ENCODE data around the gene ALPK3. TPM values are rescaled to one million over a fixed set of nuclear protein-coding genes. Genes with fewer than 3 reads are reported as not detected.

The ALPK3 gene
- total and polyA plus RNA-seq, 4 experiments from 2014 or later: 0.01 to 0.58 (median 0.26) TPM; not detected in 1

DNA sequence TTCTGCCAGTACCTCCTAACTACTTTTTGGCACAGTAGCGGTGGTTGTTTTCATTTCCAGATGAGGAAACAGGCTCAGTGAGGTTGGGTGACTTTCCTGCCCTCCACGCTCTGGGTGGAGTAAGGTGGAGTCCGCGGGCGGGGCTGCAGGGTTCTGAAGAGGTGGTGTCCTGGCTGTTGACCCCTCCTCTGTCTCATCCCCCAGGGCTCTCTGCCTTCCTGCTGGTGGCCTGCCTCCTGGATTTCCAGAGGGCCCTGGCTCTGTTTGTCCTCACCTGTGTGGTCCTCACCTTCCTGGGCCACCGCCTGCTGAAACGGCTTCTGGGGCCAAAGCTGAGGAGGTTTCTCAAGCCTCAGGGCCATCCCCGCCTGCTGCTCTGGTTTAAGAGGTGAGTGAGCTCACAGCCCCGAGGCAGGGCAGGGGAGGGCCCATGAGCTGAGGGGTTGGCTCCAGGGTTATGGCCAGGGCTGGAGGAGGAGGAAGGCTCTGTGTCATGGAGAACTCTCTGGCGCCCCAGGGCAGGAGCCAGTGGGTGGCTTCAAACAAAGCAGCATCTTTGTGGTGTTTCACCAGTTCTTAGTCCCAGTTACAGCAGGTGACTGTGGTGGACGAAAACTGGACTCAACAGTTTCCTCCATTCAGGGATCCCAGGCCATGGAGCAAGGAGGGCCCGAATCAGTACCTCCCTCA is 77.7 kb downstream of the ALPK3 start:
- CTCF ChIA-PET (ENCODE audit: partially characterized antibody): interaction anchor here (0.9 kb wide), 1 partner anchor 258 kb away, joined by 3 read pairs; no protein-coding TSS in a partner anchor
- H3K27me3 Mint-ChIP-seq: peaks cover 15 to 18% of the 10 kb centered on the region in 2 donors
- POLR2A ChIA-PET (ENCODE audit: partially characterized antibody): no interaction called here

GRCh38 chr15:84898761-84899160 is 81.6 kb downstream of the ALPK3 start:
- Histone ChIP-seq H3K36me3 (ENCODE audit: insufficient read depth, low read length) (no peaks in the 10 kb centered on the region), H3K27me3 (ENCODE audit: insufficient read depth, low read length) (no peaks in the 10 kb centered on the region), H3K4me1 (ENCODE audit: insufficient read depth, low read length) (no peaks in the 10 kb centered on the region), H3K4me3 (ENCODE audit: low read length in 2 of 2) (no peak overlapping the region), H3K27ac (ENCODE audit: low read depth, low read length) (no peak overlapping the region), H3K9me3 (ENCODE audit: control insufficient read depth in 1 of 2, low read length in 2 of 2) (no peaks in the 10 kb centered on the region)
- POLR2A ChIA-PET (ENCODE audit: partially characterized antibody): no interaction called here
- Mint-ChIP-seq H3K36me3 (no peaks in the 10 kb centered on the region), H3K9me3 (peaks cover 0 to 11% (median 5%) of the 10 kb centered on the region in 8 donors), H3K4me1 (no peaks in the 10 kb centered on the region), H3K27ac (no peak overlapping the region), H3K4me3 (no peak overlapping the region), H3K27me3 (peaks cover 10 to 15% of the 10 kb centered on the region in 2 donors)
- intact Hi-C loops (cut with micrococcal nuclease): no loop called here
- CTCF ChIA-PET (ENCODE audit: partially characterized antibody): interaction anchor here (1.4 kb wide), 1 partner anchor 311 kb away, joined by 4 read pairs; no protein-coding TSS in a partner anchor
- DNase-seq: no peak

More for the DNA sequence above, 77.7 kb downstream of the ALPK3 start:
- Histone ChIP-seq H3K27me3 (ENCODE audit: insufficient read depth, low read length) (no peaks in the 10 kb centered on the region), H3K27ac (ENCODE audit: low read depth, low read length) (no peak overlapping the region), H3K9me3 (ENCODE audit: control insufficient read depth in 1 of 2, low read length in 2 of 2) (no peaks in the 10 kb centered on the region), H3K4me1 (ENCODE audit: insufficient read depth, low read length) (no peaks in the 10 kb centered on the region), H3K36me3 (ENCODE audit: insufficient read depth, low read length) (no peaks in the 10 kb centered on the region), H3K4me3 (ENCODE audit: low read length in 2 of 2) (no peak overlapping the region)
- Mint-ChIP-seq H3K4me3 (no peak overlapping the region), H3K36me3 (no peaks in the 10 kb centered on the region), H3K4me1 (no peaks in the 10 kb centered on the region), H3K9me3 (peaks cover 0 to 11% (median 4%) of the 10 kb centered on the region in 8 donors), H3K27ac (no peak overlapping the region)
- DNase-seq: no peak
- intact Hi-C loops (cut with micrococcal nuclease): no loop called here

DNA sequence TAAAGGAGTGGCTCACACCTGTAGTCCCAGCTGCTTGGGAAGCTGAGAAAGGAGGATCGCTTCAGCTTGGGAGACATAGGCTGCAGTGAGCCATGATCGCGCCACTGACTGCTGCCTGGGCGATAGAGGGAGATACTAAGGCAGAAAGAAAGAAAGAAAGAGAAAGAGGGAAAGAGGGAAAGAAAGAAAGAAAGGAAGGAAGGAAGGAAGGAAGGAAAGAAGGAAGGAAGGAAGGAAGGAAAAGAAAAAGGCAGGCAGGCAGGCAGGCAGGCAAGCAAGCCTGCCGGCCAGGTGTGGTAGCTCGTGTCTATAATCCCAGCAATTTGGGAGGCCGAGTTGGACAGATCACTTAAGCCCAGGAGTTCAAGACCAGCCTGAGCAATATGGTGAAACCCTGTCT is 82.6 kb downstream of the ALPK3 start:
- no peak overlapping the region for H3K27ac Mint-ChIP-seq
- Histone ChIP-seq H3K9me3 (ENCODE audit: control insufficient read depth in 1 of 2, low read length in 2 of 2) (no peaks in the 10 kb centered on the region), H3K4me1 (ENCODE audit: insufficient read depth, low read length) (no peaks in the 10 kb centered on the region), H3K4me3 (ENCODE audit: low read length in 2 of 2) (no peak overlapping the region), H3K36me3 (ENCODE audit: insufficient read depth, low read length) (no peaks in the 10 kb centered on the region), H3K27me3 (ENCODE audit: insufficient read depth, low read length) (no peaks in the 10 kb centered on the region), H3K27ac (ENCODE audit: low read depth, low read length) (no peak overlapping the region)
- no peaks in the 10 kb centered on the region for H3K36me3 Mint-ChIP-seq
- no peak for DNase-seq
- CTCF ChIA-PET (ENCODE audit: partially characterized antibody): no interaction called here
- H3K4me3 Mint-ChIP-seq: no peak overlapping the region
- peaks cover 8 to 15% of the 10 kb centered on the region in 2 donors for H3K27me3 Mint-ChIP-seq
- H3K9me3 Mint-ChIP-seq: peaks cover 0 to 11% (median 5%) of the 10 kb centered on the region in 8 donors
- H3K4me1 Mint-ChIP-seq: no peaks in the 10 kb centered on the region
- POLR2A ChIA-PET (ENCODE audit: partially characterized antibody): no interaction called here
- intact Hi-C loops (cut with micrococcal nuclease): no loop called here

GRCh38 chr15:84901540-84901939 is 84.4 kb downstream of the ALPK3 start:
- H3K36me3 ChIP-seq (ENCODE audit: insufficient read depth, low read length): no peaks in the 10 kb centered on the region
- Mint-ChIP-seq H3K4me1 (no peaks in the 10 kb centered on the region), H3K36me3 (no peaks in the 10 kb centered on the region), H3K27ac (no peak overlapping the region), H3K27me3 (peaks cover 4 to 11% of the 10 kb centered on the region in 2 donors), H3K4me3 (no peak overlapping the region), H3K9me3 (peaks cover 0 to 11% (median 5%) of the 10 kb centered on the region in 8 donors)
- no peaks in the 10 kb centered on the region for H3K9me3 ChIP-seq (ENCODE audit: control insufficient read depth in 1 of 2, low read length in 2 of 2)
- no peaks in the 10 kb centered on the region for H3K27me3 ChIP-seq (ENCODE audit: insufficient read depth, low read length)
- H3K4me1 ChIP-seq (ENCODE audit: insufficient read depth, low read length): no peaks in the 10 kb centered on the region
- H3K27ac ChIP-seq (ENCODE audit: low read depth, low read length): no peak overlapping the region
- no peak overlapping the region for H3K4me3 ChIP-seq (ENCODE audit: low read length in 2 of 2)
- no peak for DNase-seq
- ChIA-PET POLR2A (ENCODE audit: partially characterized antibody) (no interaction called here), CTCF (ENCODE audit: partially characterized antibody) (no interaction called here)
- intact Hi-C loops (cut with micrococcal nuclease): no loop called here

DNA sequence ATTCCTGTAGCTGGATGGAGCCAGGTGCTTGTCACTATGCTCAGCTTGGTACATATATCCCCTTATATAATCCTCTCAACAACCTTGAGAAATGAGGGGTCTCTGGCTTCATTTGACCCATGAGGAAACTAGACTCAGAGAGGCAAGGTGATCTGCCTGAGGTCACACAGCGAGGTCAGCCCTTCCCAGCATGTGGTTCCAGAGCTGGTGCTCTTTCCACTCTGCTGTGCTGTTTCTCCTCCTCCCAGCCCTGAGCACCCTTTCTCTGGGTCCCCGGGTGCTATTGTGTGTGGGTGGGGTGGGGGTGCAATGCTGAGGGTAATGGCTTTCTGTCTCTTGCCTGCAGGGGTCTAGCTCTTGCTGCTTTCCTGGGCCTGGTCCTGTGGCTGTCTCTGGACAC is 86.6 kb downstream of the ALPK3 start:
- H3K27me3 ChIP-seq (ENCODE audit: insufficient read depth, low read length): no peaks in the 10 kb centered on the region
- no peaks in the 10 kb centered on the region for H3K4me1 ChIP-seq (ENCODE audit: insufficient read depth, low read length)
- Mint-ChIP-seq H3K27ac (no peak overlapping the region), H3K9me3 (peaks cover 0 to 10% (median 4%) of the 10 kb centered on the region in 8 donors), H3K4me3 (no peak overlapping the region), H3K36me3 (no peaks in the 10 kb centered on the region), H3K4me1 (no peaks in the 10 kb centered on the region), H3K27me3 (peaks cover 2 to 7% of the 10 kb centered on the region in 2 donors)
- H3K36me3 ChIP-seq (ENCODE audit: insufficient read depth, low read length): no peaks in the 10 kb centered on the region
- no peak for DNase-seq
- H3K9me3 ChIP-seq (ENCODE audit: control insufficient read depth in 1 of 2, low read length in 2 of 2): no peaks in the 10 kb centered on the region
- CTCF ChIA-PET (ENCODE audit: partially characterized antibody): no interaction called here
- intact Hi-C loops (cut with micrococcal nuclease): no loop called here
- POLR2A ChIA-PET (ENCODE audit: partially characterized antibody): no interaction called here
- H3K4me3 ChIP-seq (ENCODE audit: low read length in 2 of 2): no peak overlapping the region
- H3K27ac ChIP-seq (ENCODE audit: low read depth, low read length): no peak overlapping the region

DNA sequence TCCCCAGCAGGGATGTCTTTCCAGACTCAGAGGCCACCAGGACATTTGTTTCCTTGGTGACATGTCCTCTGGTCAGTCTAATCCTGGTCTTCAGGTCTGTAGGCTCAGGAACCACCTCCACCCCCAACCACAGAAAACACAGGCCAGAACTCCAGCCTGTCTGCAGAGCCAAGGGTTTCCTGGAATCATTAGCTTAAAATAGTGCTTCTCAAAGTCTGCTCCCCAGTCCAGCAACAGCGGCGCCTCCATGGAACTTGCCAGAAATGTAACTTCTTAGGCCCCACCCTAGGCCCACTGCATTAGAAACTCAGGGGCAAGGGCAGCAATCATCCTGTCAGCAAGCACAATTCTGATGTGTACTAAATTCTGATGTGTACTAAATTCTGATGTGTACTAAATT is 87.3 kb downstream of the ALPK3 start:
- intact Hi-C loops (cut with micrococcal nuclease): no loop called here
- Histone ChIP-seq H3K9me3 (ENCODE audit: control insufficient read depth in 1 of 2, low read length in 2 of 2) (no peaks in the 10 kb centered on the region), H3K27ac (ENCODE audit: low read depth, low read length) (no peak overlapping the region), H3K36me3 (ENCODE audit: insufficient read depth, low read length) (no peaks in the 10 kb centered on the region), H3K4me3 (ENCODE audit: low read length in 2 of 2) (no peak overlapping the region), H3K27me3 (ENCODE audit: insufficient read depth, low read length) (no peaks in the 10 kb centered on the region), H3K4me1 (ENCODE audit: insufficient read depth, low read length) (no peaks in the 10 kb centered on the region)
- Mint-ChIP-seq H3K27me3 (peaks cover 2% of the 10 kb centered on the region in 2 donors), H3K4me3 (no peak overlapping the region), H3K27ac (no peak overlapping the region), H3K36me3 (no peaks in the 10 kb centered on the region), H3K9me3 (peaks cover 0 to 6% (median 2%) of the 10 kb centered on the region in 8 donors), H3K4me1 (no peaks in the 10 kb centered on the region)
- CTCF ChIA-PET (ENCODE audit: partially characterized antibody): no interaction called here
- no peak for DNase-seq
- POLR2A ChIA-PET (ENCODE audit: partially characterized antibody): no interaction called here

- Mint-ChIP-seq H3K27me3 (no peaks in the 10 kb centered on the region), H3K4me1 (no peaks in the 10 kb centered on the region), H3K4me3 (no peak overlapping the region), H3K36me3 (no peaks in the 10 kb centered on the region), H3K9me3 (peaks cover 0 to 6% (median 0%) of the 10 kb centered on the region in 8 donors), H3K27ac (no peak overlapping the region)
- Histone ChIP-seq H3K4me1 (ENCODE audit: insufficient read depth, low read length) (no peaks in the 10 kb centered on the region), H3K36me3 (ENCODE audit: insufficient read depth, low read length) (no peaks in the 10 kb centered on the region), H3K27ac (ENCODE audit: low read depth, low read length) (no peak overlapping the region), H3K4me3 (ENCODE audit: low read length in 2 of 2) (no peak overlapping the region), H3K9me3 (ENCODE audit: control insufficient read depth in 1 of 2, low read length in 2 of 2) (no peaks in the 10 kb centered on the region), H3K27me3 (ENCODE audit: insufficient read depth, low read length) (no peaks in the 10 kb centered on the region)
- intact Hi-C loops (cut with micrococcal nuclease): no loop called here
- CTCF ChIA-PET (ENCODE audit: partially characterized antibody): interaction anchor here (0.7 kb wide), 1 partner anchor 28 kb away, joined by 3 read pairs; no protein-coding TSS in a partner anchor
- DNase-seq: no peak
- POLR2A ChIA-PET (ENCODE audit: partially characterized antibody): no interaction called here
Observed at GRCh38 chr15:84905016-84905916, 88.1 kb downstream of the ALPK3 start.
